SK-N-SH (cell line): Measurements from ENCODE around the gene LCN10. TPM values are rescaled to one million over a fixed set of nuclear protein-coding genes. Genes with fewer than 3 reads are reported as not detected.

ENCODE experiments used
- CTCF ChIA-PET: fragments of 300-600, 350-600 bp; formaldehyde crosslinking; extraction: SDS; loops from one replicate; lab custom pipeline; 2021; lab: Yijun Ruan, JAX
- POLR2A ChIA-PET: fragments of 350-600 bp; sonication (Branson Sonifier 250); formaldehyde crosslinking; extraction: SDS; loops from one replicate; lab custom pipeline; 2020; ENCODE audit warnings: antibody characterized with exemption, inconsistent platforms; lab: Yijun Ruan, JAX
- DNase-seq: peaks from one replicate; pipeline ENCODE4 v3.0.0; 2012
- H2AFZ ChIP-seq: fragments of 200-600 bp; sonication (generic); 2 replicates; pipeline ENCODE4 v1.8.1; 2016; ENCODE audit warnings: antibody characterized with exemption, mild to moderate bottlenecking, low read depth
- H3F3A ChIP-seq: fragments of 200-600 bp; sonication (generic); replicated peaks from 2 replicates; pipeline ENCODE3; 2016; ENCODE audit warnings: antibody characterized with exemption, mild to moderate bottlenecking; ENCODE audit not compliant: insufficient read depth
- H3K27ac ChIP-seq, 2 experiments: fragments of 200-500 bp in 1 of 2; fragments of 200-600 bp in 1 of 2; sonication (Bioruptor generic) in 1 of 2; sonication (generic), shearing (Covaris generic) in 1 of 2; 2 replicates each; pipeline versions ENCODE4 v1.5.1 to v1.6.1; 2014 to 2016; ENCODE audit warnings: low read depth in 2 of 2, inconsistent platforms in 1 of 2, low read length in 1 of 2, mild to moderate bottlenecking in 1 of 2, mixed read lengths in 1 of 2
- H3K27me3 ChIP-seq: fragments of 200-600 bp; sonication (generic), shearing (Covaris generic); 2 replicates; pipeline ENCODE4 v1.6.1; 2016; ENCODE audit warnings: mixed run types; ENCODE audit not compliant: insufficient read depth
- H3K36me3 ChIP-seq, 2 experiments: fragments of 200-500 bp in 1 of 2; fragments of 200-600 bp in 1 of 2; sonication (Bioruptor generic) in 1 of 2; sonication (generic) in 1 of 2; replicated peaks in 1 of 2; 2 replicates each; pipeline versions ENCODE3 to v1.5.1; 2014 to 2016; ENCODE audit warnings: low read length in 1 of 2, mild to moderate bottlenecking in 1 of 2; ENCODE audit not compliant: insufficient read depth in 2 of 2, control insufficient read depth in 1 of 2
- H3K4me1 ChIP-seq, 2 experiments: fragments of 200-500 bp in 1 of 2; fragments of 200-600 bp in 1 of 2; sonication (Bioruptor generic) in 1 of 2; sonication (generic), shearing (Covaris generic) in 1 of 2; 2 replicates each; pipeline versions ENCODE4 v1.5.1 to v1.6.1; 2014 to 2016; ENCODE audit warnings: low read depth in 1 of 2, low read length in 1 of 2, mixed run types in 1 of 2; ENCODE audit not compliant: insufficient read depth in 2 of 2, control insufficient read depth in 1 of 2
- H3K4me2 ChIP-seq: fragments of 200-600 bp; sonication (generic), shearing (Covaris generic); 2 replicates; pipeline ENCODE4 v1.6.1; 2017; ENCODE audit warnings: mixed run types
- H3K4me3 ChIP-seq, 2 experiments: fragments of 200-500 bp in 1 of 2; fragments of 200-600 bp in 1 of 2; sonication (Bioruptor generic) in 1 of 2; sonication (generic), shearing (Covaris generic) in 1 of 2; 2 replicates each; pipeline versions ENCODE4 v1.5.1 to v1.8.1; 2014 to 2016; ENCODE audit warnings: low read depth in 2 of 2, inconsistent platforms in 1 of 2, low read length in 1 of 2, mild to moderate bottlenecking in 1 of 2, mixed read lengths in 1 of 2, moderate library complexity in 1 of 2
- H3K79me2 ChIP-seq: fragments of 200-600 bp; sonication (generic); 2 replicates; pipeline ENCODE4 v1.8.1; 2017; ENCODE audit warnings: mild to moderate bottlenecking; ENCODE audit not compliant: insufficient read depth
- H3K9ac ChIP-seq: fragments of 200-600 bp; sonication (generic); 2 replicates; pipeline ENCODE4 v1.6.1; 2017; ENCODE audit warnings: mixed run types
- H3K9me2 ChIP-seq: fragments of 200-600 bp; sonication (generic); 2 replicates; pipeline ENCODE4 v1.6.1; 2017; ENCODE audit warnings: mixed run types
- H3K9me3 ChIP-seq: fragments of 200-600 bp; sonication (generic); 2 replicates; pipeline ENCODE4 v1.6.1; 2017; ENCODE audit warnings: mixed run types, mild to moderate bottlenecking, moderate library complexity
- H4K20me1 ChIP-seq: fragments of 200-600 bp; sonication (generic); 2 replicates; pipeline ENCODE4 v1.6.1; 2017; ENCODE audit warnings: mild to moderate bottlenecking, mixed run types; ENCODE audit not compliant: insufficient read depth
- EP300 ChIP-seq, 2 experiments: IDR thresholded peaks; 2 replicates each; pipeline versions ENCODE4 v1.4.0 to v1.6.1; 2012; ENCODE audit warnings: borderline replicate concordance in 1 of 2, low read depth in 1 of 2, low read length in 1 of 2
- FOSL2 ChIP-seq: IDR thresholded peaks from 2 replicates; pipeline ENCODE4 v1.4.0; 2012; ENCODE audit warnings: low read depth, mild to moderate bottlenecking, moderate library complexity, borderline replicate concordance
- MXI1 ChIP-seq: IDR thresholded peaks from 2 replicates; pipeline ENCODE4 v1.6.1; 2012; ENCODE audit warnings: mild to moderate bottlenecking, low read depth, low read length, improper control_type of control experiment
- NFIC ChIP-seq: IDR thresholded peaks from 2 replicates; pipeline ENCODE4 v1.4.0; 2012; ENCODE audit warnings: borderline replicate concordance
- RCOR1 ChIP-seq: fragments of 150-350 bp; IDR thresholded peaks from 2 replicates; pipeline ENCODE4 v1.6.1; 2017; ENCODE audit warnings: antibody characterized with exemption, low read length
- RXRA ChIP-seq: IDR thresholded peaks from 2 replicates; pipeline ENCODE4 v1.4.0; 2012; ENCODE audit warnings: low read depth, mild to moderate bottlenecking, borderline replicate concordance
- SIN3A ChIP-seq: IDR thresholded peaks from 2 replicates; pipeline ENCODE4 v1.6.1; 2012; ENCODE audit warnings: low read depth, mild to moderate bottlenecking, low read length, moderate library complexity, borderline replicate concordance
- TCF12 ChIP-seq: IDR thresholded peaks from 2 replicates; pipeline ENCODE4 v1.4.0; 2012
- YY1 ChIP-seq: IDR thresholded peaks from 2 replicates; pipeline ENCODE4 v1.4.0; 2012; ENCODE audit warnings: low read depth, mild to moderate bottlenecking
- WGBS: methylation state at CpG from one replicate; pipeline ENCODE4 v1.1.6; 2017; ENCODE audit warnings: low lambda C conversion rate; 5-methylcytosine and 5-hydroxymethylcytosine counted together
- polyA plus RNA-seq, 3 experiments: library from polyadenylated mRNA; depleted of rRNA; stranded (reverse); fragments of >200 nt; gene quantifications; 2 replicates each; pipeline ENCODE4 v1.2.3, GENCODE V29; 2012
- TF ChIP-seq, protein P1 (sequence below): IDR thresholded peaks from 2 replicates; pipeline ENCODE4 v1.6.1; 2012; ENCODE audit warnings: mild to moderate bottlenecking, low read depth, low read length, moderate library complexity
- TF ChIP-seq, protein P2 (sequence below): fragments of 200-600 bp; sonication (generic); IDR thresholded peaks from 2 replicates; pipeline ENCODE4 v1.6.1; 2017; ENCODE audit warnings: antibody characterized with exemption, mild to moderate bottlenecking, moderate library complexity
- TF ChIP-seq, protein P3 (sequence below): fragments of 150-350 bp; IDR thresholded peaks from 2 replicates; pipeline ENCODE4 v1.6.1; 2016; ENCODE audit warnings: mild to moderate bottlenecking, low read depth, low read length
- TF ChIP-seq, protein P4 (sequence below): IDR thresholded peaks from 2 replicates; pipeline ENCODE4 v1.4.0; 2012; ENCODE audit warnings: low read depth, borderline replicate concordance

Gene LCN10
- polyA plus RNA-seq, 1 of the 3 experiments (the other 2 are of a cell fraction) = not detected

DNA sequence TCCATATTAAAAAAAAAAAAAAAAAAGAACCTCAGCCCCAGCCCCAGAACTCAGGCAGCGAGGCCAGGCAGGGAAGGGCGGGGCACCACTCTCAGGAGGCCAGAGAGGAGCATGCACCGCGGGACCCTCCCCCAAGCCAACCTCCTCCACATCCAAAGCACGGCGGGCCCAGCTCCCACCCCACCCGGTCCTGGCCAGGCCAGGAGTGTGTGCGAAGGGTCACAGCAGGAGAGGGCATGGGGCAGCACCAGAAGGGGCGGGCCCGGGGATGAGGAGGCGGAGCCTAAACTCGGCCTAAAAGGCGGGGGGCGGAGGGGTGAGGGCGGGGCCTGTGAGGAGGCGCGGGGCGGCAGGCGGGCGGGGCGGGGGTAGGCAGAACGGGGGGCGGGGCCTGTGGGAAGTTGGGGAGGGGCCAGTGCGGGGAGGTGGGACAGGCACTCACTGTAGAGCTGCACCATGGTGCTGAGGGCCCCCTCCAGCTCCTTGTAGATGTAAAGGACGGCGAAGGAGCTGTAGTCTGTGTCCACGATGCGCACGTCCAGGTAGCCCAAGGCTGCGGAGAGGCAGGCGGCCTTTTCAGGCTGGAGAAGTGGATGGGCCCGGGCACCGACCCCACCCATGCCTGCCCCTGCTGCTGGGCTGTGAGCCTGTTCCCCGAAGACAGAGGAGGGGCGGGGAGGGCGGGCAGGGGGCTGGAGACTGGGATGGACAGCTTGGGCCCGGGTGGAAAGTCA, 20.3 kb upstream of the LCN10 start:
- POLR2A ChIA-PET = interaction anchor here (0.6 kb wide), 1 partner anchor 394 kb away, joined by 3 read pairs; no protein-coding TSS in a partner anchor
- H3K4me1 ChIP-seq = peaks cover 0 to 13% of the 10 kb centered on the region in 2 experiments; a peak in 1 of 4 replicates
- H2AFZ ChIP-seq = no peak overlapping the region
- H3K9me3 ChIP-seq = no peaks in the 10 kb centered on the region
- no peak overlapping the region for H3K4me2 ChIP-seq
- H3K36me3 ChIP-seq = no peaks in the 10 kb centered on the region
- H3K4me3 ChIP-seq = no peak overlapping the region
- peak; percentile 96 for DNase-seq
- no peak overlapping the region for H3K9ac ChIP-seq
- no peaks in the 10 kb centered on the region; the same call in 1 of the 2 replicates for H3K27me3 ChIP-seq
- no peaks in the 10 kb centered on the region for H3K79me2 ChIP-seq
- H3K9me2 ChIP-seq = no peaks in the 10 kb centered on the region
- no peak overlapping the region for H3K27ac ChIP-seq
- 36% methylated on average over 28 of the region's 37 CpGs for WGBS
- TF ChIP-seq TCF12 (no peak), SIN3A (no peak), FOSL2 (no peak), RXRA (no peak), RCOR1 (no peak), YY1 (no peak), EP300 (IDR thresholded peaks at IDR 0.05; ENCODE audit: borderline replicate concordance in 1 of 2, low read depth in 1 of 2, low read length in 1 of 2) (no peak), NFIC (no peak), MXI1 (no peak)
- TF ChIP-seq, protein P1, sequence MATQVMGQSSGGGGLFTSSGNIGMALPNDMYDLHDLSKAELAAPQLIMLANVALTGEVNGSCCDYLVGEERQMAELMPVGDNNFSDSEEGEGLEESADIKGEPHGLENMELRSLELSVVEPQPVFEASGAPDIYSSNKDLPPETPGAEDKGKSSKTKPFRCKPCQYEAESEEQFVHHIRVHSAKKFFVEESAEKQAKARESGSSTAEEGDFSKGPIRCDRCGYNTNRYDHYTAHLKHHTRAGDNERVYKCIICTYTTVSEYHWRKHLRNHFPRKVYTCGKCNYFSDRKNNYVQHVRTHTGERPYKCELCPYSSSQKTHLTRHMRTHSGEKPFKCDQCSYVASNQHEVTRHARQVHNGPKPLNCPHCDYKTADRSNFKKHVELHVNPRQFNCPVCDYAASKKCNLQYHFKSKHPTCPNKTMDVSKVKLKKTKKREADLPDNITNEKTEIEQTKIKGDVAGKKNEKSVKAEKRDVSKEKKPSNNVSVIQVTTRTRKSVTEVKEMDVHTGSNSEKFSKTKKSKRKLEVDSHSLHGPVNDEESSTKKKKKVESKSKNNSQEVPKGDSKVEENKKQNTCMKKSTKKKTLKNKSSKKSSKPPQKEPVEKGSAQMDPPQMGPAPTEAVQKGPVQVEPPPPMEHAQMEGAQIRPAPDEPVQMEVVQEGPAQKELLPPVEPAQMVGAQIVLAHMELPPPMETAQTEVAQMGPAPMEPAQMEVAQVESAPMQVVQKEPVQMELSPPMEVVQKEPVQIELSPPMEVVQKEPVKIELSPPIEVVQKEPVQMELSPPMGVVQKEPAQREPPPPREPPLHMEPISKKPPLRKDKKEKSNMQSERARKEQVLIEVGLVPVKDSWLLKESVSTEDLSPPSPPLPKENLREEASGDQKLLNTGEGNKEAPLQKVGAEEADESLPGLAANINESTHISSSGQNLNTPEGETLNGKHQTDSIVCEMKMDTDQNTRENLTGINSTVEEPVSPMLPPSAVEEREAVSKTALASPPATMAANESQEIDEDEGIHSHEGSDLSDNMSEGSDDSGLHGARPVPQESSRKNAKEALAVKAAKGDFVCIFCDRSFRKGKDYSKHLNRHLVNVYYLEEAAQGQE = no peak
- TF ChIP-seq, protein P2, sequence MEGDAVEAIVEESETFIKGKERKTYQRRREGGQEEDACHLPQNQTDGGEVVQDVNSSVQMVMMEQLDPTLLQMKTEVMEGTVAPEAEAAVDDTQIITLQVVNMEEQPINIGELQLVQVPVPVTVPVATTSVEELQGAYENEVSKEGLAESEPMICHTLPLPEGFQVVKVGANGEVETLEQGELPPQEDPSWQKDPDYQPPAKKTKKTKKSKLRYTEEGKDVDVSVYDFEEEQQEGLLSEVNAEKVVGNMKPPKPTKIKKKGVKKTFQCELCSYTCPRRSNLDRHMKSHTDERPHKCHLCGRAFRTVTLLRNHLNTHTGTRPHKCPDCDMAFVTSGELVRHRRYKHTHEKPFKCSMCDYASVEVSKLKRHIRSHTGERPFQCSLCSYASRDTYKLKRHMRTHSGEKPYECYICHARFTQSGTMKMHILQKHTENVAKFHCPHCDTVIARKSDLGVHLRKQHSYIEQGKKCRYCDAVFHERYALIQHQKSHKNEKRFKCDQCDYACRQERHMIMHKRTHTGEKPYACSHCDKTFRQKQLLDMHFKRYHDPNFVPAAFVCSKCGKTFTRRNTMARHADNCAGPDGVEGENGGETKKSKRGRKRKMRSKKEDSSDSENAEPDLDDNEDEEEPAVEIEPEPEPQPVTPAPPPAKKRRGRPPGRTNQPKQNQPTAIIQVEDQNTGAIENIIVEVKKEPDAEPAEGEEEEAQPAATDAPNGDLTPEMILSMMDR = no peak
- TF ChIP-seq, protein P3, sequence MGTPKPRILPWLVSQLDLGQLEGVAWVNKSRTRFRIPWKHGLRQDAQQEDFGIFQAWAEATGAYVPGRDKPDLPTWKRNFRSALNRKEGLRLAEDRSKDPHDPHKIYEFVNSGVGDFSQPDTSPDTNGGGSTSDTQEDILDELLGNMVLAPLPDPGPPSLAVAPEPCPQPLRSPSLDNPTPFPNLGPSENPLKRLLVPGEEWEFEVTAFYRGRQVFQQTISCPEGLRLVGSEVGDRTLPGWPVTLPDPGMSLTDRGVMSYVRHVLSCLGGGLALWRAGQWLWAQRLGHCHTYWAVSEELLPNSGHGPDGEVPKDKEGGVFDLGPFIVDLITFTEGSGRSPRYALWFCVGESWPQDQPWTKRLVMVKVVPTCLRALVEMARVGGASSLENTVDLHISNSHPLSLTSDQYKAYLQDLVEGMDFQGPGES = no peak
- TF ChIP-seq, protein P4, sequence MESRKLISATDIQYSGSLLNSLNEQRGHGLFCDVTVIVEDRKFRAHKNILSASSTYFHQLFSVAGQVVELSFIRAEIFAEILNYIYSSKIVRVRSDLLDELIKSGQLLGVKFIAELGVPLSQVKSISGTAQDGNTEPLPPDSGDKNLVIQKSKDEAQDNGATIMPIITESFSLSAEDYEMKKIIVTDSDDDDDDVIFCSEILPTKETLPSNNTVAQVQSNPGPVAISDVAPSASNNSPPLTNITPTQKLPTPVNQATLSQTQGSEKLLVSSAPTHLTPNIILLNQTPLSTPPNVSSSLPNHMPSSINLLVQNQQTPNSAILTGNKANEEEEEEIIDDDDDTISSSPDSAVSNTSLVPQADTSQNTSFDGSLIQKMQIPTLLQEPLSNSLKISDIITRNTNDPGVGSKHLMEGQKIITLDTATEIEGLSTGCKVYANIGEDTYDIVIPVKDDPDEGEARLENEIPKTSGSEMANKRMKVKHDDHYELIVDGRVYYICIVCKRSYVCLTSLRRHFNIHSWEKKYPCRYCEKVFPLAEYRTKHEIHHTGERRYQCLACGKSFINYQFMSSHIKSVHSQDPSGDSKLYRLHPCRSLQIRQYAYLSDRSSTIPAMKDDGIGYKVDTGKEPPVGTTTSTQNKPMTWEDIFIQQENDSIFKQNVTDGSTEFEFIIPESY = no peak
- H3F3A ChIP-seq = no peaks in the 10 kb centered on the region
- CTCF ChIA-PET = interaction anchor here (0.5 to 3.5 kb wide), 8 partner anchors 15 to 660 kb away, joined by 3 to 17 read pairs (median 3); partner anchors contain the start of genes EXD3 and NOXA1
- no peaks in the 10 kb centered on the region for H4K20me1 ChIP-seq
